GM04504 (cell line): ENCODE data around the gene MTMR8.

Experiments used
- DNase-seq: peaks from one replicate; pipeline ENCODE4 v3.0.0-alpha.2; 2012; ENCODE audit warnings: low read depth

Gene MTMR8

GRCh38 chrX:64306712-64307111, 88.5 kb downstream of the MTMR8 start:
- DNase-seq = no peak

GRCh38 chrX:64291123-64291522, 104.1 kb downstream of the MTMR8 start:
- no peak for DNase-seq

GRCh38 chrX:64265265-64265664, 130.0 kb downstream of the MTMR8 start:
- no peak for DNase-seq

- DNase-seq = no peak
Measured at GRCh38 chrX:64230123-64230970, 164.9 kb downstream of the MTMR8 start, which contains the start of gene ASB12. TSS of gene ASB12 (minus strand) at chrX:64230607. CDS start at chrX:64225650, 4,957 bp downstream.

GRCh38 chrX:64229154-64229553, 166.1 kb downstream of the MTMR8 start:
- DNase-seq = no peak
